Stimulated activated CD8-positive, alpha-beta memory T cell treated with anti-CD3 and anti-CD28 coated beads, Interleukin-15, amount 100 ng/mL, for 24 hours (primary cell): Measurements from ENCODE around the gene EGLN3.

ENCODE experiments used
- DNase-seq: peaks from one replicate; pipeline ENCODE4 v3.0.0-alpha.2; 2020; ENCODE audit warnings: low read depth

EGLN3 gene

DNA sequence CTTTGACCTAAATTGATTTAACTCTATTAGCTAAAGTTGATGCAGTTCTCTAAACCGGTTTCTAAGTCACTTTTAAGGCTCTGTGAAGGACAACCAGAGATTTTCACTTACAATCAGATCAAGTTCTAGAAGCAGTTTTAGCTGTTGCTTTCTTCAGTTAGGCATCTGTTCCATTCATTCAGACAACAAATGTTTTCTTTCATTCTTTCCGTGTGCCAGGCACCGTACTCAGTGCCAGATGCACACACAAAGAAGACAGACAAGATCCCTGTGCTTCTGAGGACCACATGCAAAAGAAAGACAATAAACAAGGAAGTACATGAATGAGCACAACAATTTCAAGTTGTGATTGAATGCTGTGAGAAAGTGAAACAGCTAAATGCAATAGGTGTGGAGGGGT lies 11.1 kb upstream of the EGLN3 start:
- no peak for DNase-seq

- no peak for DNase-seq
Measured at GRCh38 chr14:33959692-33960151, 8.8 kb upstream of the EGLN3 start.

DNA sequence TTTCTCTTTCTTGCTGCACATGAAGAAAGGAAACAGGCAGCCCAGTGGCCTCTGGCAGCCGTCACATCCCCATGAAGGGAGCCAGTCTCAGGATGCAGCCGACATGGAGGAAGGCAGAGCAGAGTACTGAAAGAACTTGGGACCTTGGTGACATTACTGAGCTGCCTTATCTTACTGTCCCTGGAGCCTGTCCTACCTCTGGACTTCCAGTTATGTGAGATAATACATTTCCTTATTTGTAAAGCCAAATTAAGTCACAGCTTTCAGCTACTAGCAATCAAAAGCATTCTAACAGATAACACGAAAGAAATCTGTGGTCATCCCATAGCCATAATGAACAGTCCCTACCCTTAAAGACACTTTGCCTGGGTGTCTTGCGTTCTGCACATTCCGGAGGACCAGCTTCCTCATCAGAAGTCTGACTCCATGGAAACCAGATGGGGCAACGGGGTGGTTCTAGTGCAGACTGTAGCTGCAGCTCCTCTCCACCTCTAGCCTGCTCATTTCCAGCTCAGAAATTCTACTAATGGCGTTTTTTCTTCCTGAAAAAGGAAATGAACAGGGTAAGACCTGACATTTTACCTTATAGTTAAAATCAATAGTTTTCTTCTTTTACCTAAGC lies 7.8 kb upstream of the EGLN3 start:
- no peak for DNase-seq

- no peak for DNase-seq
Measured at GRCh38 chr14:33957993-33958392, 7.1 kb upstream of the EGLN3 start.

- DNase-seq, result no peak
Measured at GRCh38 chr14:33957299-33957698, 6.4 kb upstream of the EGLN3 start.

GRCh38 chr14:33956640-33957039 lies 5.8 kb upstream of the EGLN3 start:
- DNase-seq, result no peak

DNA sequence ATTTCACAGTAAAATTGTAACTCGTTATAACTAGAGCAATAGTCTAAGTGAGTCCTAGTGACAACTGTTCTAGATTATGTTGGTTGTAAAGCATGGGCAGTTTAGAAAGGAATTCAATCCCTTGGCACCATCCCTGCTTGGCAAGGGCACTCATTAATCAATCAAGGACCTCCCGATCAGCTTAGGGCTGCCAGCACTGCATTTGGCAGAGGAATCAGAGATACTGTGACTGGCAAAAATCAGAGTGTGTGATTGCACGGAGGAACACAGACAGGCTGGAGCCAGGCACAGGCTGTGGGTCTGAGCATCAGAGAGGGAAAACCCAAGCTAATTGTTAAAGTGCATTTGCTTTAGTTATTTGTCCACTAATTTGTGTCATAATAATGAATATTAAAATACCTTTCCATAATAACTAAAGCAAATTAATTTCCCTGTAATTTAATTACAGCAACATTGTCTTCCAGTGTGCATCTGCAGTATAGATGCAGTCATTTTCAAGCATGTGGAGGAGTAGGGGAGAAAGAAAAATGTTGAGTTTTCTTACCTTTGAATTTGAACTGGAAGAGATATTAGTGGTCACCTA lies 3.2 kb upstream of the EGLN3 start:
- DNase-seq, result no peak

DNA sequence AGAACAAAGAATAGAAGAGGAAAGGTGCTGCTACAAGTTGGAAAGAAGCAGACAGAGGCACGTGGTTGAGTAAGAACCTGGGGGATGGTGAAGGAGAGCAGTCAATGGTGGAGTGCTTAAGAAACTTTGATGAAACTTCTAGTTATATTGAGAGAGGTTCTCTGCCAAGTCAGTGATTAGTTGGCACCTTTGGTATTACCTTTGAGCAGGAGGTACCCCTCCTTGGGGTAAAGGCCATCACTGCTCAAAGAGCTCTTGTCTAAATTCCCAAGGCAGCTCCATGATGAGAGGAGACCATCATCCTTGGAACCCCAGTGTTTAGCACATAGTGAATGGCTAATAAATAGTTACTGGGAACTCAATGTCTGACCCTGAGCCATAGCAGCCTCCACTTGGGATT lies 1.7 kb upstream of the EGLN3 start:
- DNase-seq, result no peak

DNA sequence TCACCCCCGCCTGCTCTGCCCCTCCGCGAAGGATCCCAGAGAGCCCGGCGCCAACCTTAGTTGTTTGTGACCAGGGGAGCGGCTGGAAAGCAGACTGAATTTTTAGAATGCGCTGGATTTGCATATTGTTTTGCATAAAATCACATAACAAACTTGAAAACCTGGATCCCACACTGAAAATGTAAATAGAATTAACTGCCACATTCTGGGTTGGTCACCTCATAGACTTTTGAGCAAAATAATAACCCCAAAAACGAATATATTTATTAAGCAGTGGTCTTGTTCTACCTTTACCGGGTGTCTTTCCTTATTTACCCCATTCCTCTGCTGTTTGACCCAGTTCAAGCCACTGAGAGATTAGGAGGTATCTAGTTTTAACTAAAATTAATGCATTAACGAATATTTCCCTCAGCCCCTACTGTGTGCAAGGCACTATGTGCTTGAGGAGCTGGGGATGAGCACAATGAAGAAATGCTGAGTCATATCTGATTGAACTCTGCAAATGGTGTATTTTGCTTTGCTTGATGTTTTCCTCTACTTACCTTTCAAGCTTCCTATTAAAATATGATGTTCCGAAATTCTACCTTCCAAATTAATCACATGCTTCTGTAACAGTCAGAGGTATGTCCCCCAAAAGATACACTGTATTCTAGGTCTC lies 438 bp upstream of the EGLN3 start:
- DNase-seq, result no peak

- no peak for DNase-seq
Measured at GRCh38 chr14:33949411-33949893, 1.4 kb downstream of the EGLN3 start.

- DNase-seq, result no peak
Measured at GRCh38 chr14:33948869-33949408, 1.9 kb downstream of the EGLN3 start.

- no peak for DNase-seq
Measured at GRCh38 chr14:33948145-33948868, 2.6 kb downstream of the EGLN3 start.

DNA sequence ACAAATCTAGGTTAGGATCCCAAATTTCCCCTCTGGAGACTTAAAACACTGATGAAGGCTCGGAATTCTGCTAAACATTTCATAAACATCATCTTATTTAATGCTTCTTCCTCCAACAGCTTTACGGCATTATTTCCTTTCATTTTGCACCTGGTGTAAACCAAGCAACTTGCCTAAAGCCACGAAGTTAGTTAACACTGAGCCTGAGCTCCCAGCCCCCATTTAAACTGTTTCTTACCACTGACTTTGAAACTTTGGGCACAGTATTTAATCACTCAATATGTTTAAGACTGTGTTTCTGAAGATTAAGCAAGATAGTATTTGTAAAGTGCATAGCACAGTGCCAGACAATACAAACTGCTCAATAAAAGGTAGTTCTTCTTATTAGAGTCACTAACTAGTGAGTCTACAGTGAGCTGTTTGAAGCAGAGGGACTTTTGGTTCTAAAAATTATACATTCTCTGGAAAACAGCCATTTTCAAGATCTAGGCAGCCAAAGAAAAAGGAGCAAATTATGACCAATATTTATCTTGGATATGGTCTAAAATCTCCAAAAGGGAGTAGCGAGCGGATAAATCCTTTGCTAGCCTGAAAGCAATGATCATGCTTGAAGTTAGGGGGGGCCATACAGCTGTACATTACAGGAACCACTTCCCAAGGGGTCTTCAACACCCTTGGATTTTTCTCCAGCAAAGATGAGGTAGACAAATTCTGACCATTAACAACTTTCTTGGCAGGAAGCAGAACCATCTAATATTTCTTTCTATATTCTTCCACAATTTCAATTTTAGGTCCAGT lies 4.0 kb downstream of the EGLN3 start:
- no peak for DNase-seq

DNA sequence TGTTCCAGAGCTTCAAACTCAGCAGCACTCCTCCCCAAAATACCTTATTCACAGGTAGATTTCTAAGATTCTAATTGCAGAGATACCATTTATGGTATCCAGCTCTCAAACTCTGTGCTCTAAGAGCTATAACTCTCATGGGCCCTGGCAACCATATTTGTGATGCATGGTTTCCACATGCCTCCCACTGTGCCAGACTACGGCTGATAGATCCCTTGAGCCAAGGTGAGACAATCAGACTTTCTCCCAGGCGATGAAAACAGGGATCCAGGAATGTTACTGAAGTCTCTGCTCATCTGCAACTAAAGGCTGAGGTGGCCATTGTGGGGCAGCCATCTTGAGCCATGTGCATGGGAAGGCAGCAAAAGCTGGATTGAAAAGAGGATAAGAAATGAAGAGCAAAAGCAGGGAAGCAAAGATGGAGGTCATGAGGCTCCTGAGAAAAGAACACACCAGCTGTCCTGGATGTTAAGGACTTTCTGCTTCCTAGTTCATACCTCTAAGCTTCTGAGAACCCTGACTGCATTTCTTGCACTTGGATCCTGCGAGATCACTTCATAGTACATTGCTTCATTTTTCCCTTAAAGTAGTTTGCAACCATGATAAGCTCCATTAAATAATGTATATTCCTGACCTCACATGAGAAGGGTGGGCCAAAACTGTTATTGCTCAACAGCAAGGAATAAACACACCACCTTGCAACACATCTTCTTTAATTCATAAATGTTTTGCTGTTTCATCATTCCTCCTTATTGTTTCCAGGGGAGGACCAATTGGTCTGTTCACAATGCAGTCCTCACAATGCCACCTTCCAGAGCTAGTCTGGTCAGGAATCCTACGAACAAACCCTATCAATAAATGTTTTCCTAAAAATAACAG lies 5.4 kb downstream of the EGLN3 start:
- no peak for DNase-seq

- no peak for DNase-seq
Measured at GRCh38 chr14:33943096-33943883, 7.6 kb downstream of the EGLN3 start.

GRCh38 chr14:33941718-33942117 lies 9.2 kb downstream of the EGLN3 start:
- no peak for DNase-seq

- DNase-seq, result no peak
Measured at GRCh38 chr14:33940561-33941011, 10.3 kb downstream of the EGLN3 start.

DNA sequence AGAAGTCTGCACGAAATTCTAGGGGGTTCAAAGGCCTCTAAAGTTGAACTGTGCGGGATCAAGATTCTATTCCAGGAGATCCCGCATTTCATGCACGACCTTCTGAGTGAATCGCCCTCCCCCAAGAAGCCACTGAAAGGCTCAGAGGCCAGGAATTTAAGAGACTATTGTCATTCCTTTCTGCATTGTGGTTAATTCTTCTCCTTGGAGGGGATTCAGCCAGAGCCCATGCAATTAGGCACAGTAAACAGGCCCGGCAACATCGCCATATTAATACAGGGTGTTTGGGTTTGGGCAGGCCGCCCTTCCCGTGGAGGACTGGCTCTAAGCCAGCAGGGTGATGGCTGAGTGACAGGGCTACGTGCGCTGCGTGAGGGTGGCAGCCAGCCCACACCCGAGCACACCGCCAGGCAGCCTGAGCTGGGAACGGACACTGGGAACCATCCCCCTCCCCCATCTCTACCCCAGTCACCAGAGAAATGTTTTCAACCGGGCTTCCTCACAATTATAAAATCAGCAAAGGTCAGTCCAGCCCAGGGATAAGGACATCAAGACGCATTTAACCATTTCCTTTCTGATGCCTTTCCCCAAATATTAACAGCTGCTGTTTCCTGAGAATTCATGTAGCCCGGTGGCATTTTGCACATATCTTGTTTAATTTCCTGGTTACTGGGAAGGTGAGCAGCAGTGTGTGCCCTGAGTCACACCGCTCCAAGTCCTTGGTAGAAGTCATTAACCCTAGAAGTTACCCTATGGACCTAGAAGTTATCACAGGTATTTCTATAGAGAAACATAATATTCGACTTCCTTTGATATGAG lies 12.5 kb downstream of the EGLN3 start:
- DNase-seq, result no peak

GRCh38 chr14:33936391-33936790 lies 14.5 kb downstream of the EGLN3 start:
- no peak for DNase-seq
